Amygdala (tissue), 56 donors: ENCODE data around the gene DCDC1.

Experiments
- DNase-seq, 56 donors: peaks; one replicate each; lab custom pipeline; 2025; lab: John Stamatoyannopoulos, UW

DCDC1 gene

DNA sequence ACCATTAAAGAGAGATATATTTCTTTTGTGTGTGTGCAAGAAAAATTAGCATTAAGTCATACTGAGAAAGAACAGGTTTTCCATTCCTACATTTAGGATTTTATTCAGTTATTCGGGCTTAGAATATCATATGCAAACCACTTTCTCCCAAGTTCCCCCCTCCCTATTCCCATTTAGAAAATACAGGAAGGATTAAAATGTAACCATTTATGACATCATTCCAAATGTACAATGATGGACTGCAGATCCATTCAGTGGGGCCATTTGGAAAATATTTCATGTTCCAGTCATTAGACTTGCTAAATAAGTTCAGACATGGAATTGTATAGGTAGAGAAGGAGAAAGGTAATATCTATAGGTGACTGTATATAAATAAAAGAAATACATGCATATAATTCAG lies 554.8 kb downstream of the DCDC1 start:
- no peak for DNase-seq
